ENCODE results near the gene CAGE1. TPM values are rescaled to one million over a fixed set of nuclear protein-coding genes. Genes with fewer than 3 reads are reported as not detected.

CAGE1 gene
- total RNA-seq, 1 donor from 2014 or later, result not detected

DNA sequence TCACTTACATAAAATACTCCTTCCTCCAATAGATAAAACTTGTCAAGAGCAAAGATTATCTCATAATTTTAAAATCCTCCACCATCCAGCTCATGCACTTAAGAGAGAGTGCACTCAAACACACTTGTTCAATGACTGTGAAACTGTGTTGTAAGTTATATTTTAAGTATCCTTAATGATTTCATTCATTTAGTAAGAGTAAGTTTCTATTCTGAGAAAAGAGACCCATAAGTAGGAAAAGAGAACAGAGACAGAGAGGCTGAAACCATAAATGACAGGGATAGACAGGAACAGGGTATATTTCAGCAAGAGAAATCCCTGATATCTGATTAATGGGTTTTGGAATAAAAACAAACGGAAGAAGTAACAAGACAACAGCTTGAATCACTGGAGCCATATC is 84.7 kb downstream of the CAGE1 start:
- Mint-ChIP-seq H3K27ac (no peak overlapping the region), H3K27me3 (no peaks in the 10 kb centered on the region), H3K36me3 (ENCODE audit: insufficient read depth) (peaks cover 44% of the 10 kb centered on the region), H3K9me3 (ENCODE audit: low read depth) (no peaks in the 10 kb centered on the region), H3K4me3 (ENCODE audit: low read depth) (no peak overlapping the region), H3K4me1 (ENCODE audit: low read depth) (peaks cover 3% of the 10 kb centered on the region)
- DNase-seq (ENCODE audit: low spot score, unreplicated experiment), result no peak
- no peak for TF ChIP-seq CTCF (IDR thresholded peaks at IDR 0.05; ENCODE audit: unreplicated experiment)

DNA sequence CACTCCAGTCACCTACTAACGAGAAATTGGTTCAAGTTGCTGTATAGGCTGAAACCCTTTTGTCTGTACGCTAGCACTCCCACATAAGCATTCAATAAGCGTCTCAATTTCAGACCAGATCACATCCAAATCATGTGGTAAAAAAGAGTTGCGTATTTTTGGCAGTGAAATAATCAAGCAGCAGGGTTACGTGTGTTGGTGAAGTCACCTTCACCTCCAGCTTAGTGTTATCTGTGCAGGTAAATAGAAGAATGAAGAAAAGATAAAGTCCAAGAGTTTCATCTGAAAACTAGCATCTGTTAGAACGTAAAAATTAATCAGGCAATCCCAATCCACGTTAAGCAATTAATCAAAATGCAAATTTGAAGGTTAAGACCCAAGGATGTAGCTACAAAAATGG is 87.8 kb downstream of the CAGE1 start:
- no peak for TF ChIP-seq CTCF (IDR thresholded peaks at IDR 0.05; ENCODE audit: unreplicated experiment)
- Mint-ChIP-seq H3K27me3 (no peaks in the 10 kb centered on the region), H3K4me1 (ENCODE audit: low read depth) (peaks cover 3% of the 10 kb centered on the region), H3K4me3 (ENCODE audit: low read depth) (no peak overlapping the region), H3K27ac (no peak overlapping the region), H3K9me3 (ENCODE audit: low read depth) (no peaks in the 10 kb centered on the region), H3K36me3 (ENCODE audit: insufficient read depth) (peaks cover 32% of the 10 kb centered on the region)
- no peak for DNase-seq (ENCODE audit: low spot score, unreplicated experiment)

- Mint-ChIP-seq H3K27ac (peak overlapping the region; percentile 33), H3K36me3 (ENCODE audit: insufficient read depth) (peaks cover 36% of the 10 kb centered on the region), H3K4me1 (ENCODE audit: low read depth) (peaks cover 3% of the 10 kb centered on the region), H3K27me3 (no peaks in the 10 kb centered on the region), H3K9me3 (ENCODE audit: low read depth) (no peaks in the 10 kb centered on the region), H3K4me3 (ENCODE audit: low read depth) (no peak overlapping the region)
- DNase-seq (ENCODE audit: low spot score, unreplicated experiment), result no peak
- TF ChIP-seq CTCF (IDR thresholded peaks at IDR 0.05; ENCODE audit: unreplicated experiment), result no peak
Observed at GRCh38 chr6:7300926-7301325, 88.6 kb downstream of the CAGE1 start.

DNA sequence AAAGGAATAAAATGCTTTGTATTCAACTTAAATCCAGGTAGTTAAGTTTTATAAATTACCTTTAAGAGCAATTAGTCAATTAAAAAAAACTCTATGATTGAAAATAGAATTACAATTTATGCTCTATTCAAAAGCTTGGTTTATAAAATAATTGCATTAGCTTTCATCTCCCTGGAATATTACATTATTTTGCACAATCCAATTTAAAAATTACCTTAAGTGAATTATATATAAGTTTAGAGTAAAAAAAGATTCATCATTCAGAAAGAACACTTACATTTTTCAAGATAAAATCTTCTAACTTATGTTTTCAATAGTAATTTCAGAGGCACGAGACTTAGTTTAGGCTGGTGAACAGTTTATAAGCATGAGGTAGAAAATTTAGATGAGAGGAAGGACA is 91.4 kb downstream of the CAGE1 start:
- no peak for TF ChIP-seq CTCF (IDR thresholded peaks at IDR 0.05; ENCODE audit: unreplicated experiment)
- DNase-seq (ENCODE audit: low spot score, unreplicated experiment), result no peak
- Mint-ChIP-seq H3K4me3 (ENCODE audit: low read depth) (no peak overlapping the region), H3K27ac (no peak overlapping the region), H3K27me3 (no peaks in the 10 kb centered on the region), H3K4me1 (ENCODE audit: low read depth) (peaks cover 3% of the 10 kb centered on the region), H3K9me3 (ENCODE audit: low read depth) (no peaks in the 10 kb centered on the region), H3K36me3 (ENCODE audit: insufficient read depth) (peaks cover 30% of the 10 kb centered on the region)

GRCh38 chr6:7296602-7297001 is 92.9 kb downstream of the CAGE1 start:
- Mint-ChIP-seq H3K4me1 (ENCODE audit: low read depth) (peaks cover 3% of the 10 kb centered on the region), H3K36me3 (ENCODE audit: insufficient read depth) (peaks cover 28% of the 10 kb centered on the region), H3K9me3 (ENCODE audit: low read depth) (no peaks in the 10 kb centered on the region), H3K27ac (no peak overlapping the region), H3K4me3 (ENCODE audit: low read depth) (no peak overlapping the region), H3K27me3 (no peaks in the 10 kb centered on the region)
- no peak for DNase-seq (ENCODE audit: low spot score, unreplicated experiment)
- no peak for TF ChIP-seq CTCF (IDR thresholded peaks at IDR 0.05; ENCODE audit: unreplicated experiment)
